H1 (cell line): ENCODE results near the gene TPT1. TPM values are rescaled to one million over a fixed set of nuclear protein-coding genes. Genes with fewer than 3 reads are reported as not detected.
A peak's percentile ranks its signal among the peaks of the same experiment; 100 is the strongest.

Experiments used
- CTCF ChIA-PET: fragments of 300-600 bp; sonication (Branson Sonifier 250); formaldehyde crosslinking; loops from one replicate; lab custom pipeline; 2021; ENCODE audit not compliant: partially characterized antibody; lab: Charles Lee
- POLR2A ChIA-PET: fragments of 300-600 bp; sonication (Branson Sonifier 250); formaldehyde crosslinking; loops from one replicate; lab custom pipeline; 2021; ENCODE audit warnings: inconsistent platforms; ENCODE audit not compliant: partially characterized antibody; lab: Charles Lee
- DNase-seq, 2 experiments: peaks; one replicate each; pipeline versions ENCODE4 v3.0.0 to v3.0.0-alpha.2; 2010 to 2022; ENCODE audit warnings: low spot score in 2 of 2, low read depth in 1 of 2, mixed read lengths in 1 of 2
- FAIRE-seq: peaks from 2 replicates; lab custom pipeline; 2011; peaks lifted over from hg19 to GRCh38; lab: Jason Lieb, UNC
- H2AFZ ChIP-seq: 2 replicates; pipeline ENCODE4 v1.8.1; 2012; ENCODE audit warnings: low read length, inconsistent platforms
- H2AK5ac ChIP-seq: 2 replicates; pipeline ENCODE4 v1.6.1; 2013; ENCODE audit warnings: low read depth, low read length
- H2BK120ac ChIP-seq: replicated peaks from 2 replicates; pipeline ENCODE3; 2013; ENCODE audit warnings: low read depth, low read length, inconsistent platforms
- H2BK12ac ChIP-seq: 2 replicates; pipeline ENCODE4 v1.6.1; 2013; ENCODE audit warnings: low read depth, low read length
- H2BK15ac ChIP-seq: 2 replicates; pipeline ENCODE4 v1.6.1; 2013; ENCODE audit warnings: low read length
- H2BK20ac ChIP-seq: 2 replicates; pipeline ENCODE4 v1.6.1; 2013; ENCODE audit warnings: low read length
- H2BK5ac ChIP-seq: 2 replicates; pipeline ENCODE4 v1.6.1; 2013; ENCODE audit warnings: low read depth, low read length
- H3K14ac ChIP-seq: 2 replicates; pipeline ENCODE4 v1.6.1; 2013; ENCODE audit warnings: inconsistent platforms; ENCODE audit not compliant: insufficient read length
- H3K18ac ChIP-seq: 2 replicates; pipeline ENCODE4 v1.6.1; 2013; ENCODE audit warnings: low read length; ENCODE audit errors: extremely low read depth
- H3K23ac ChIP-seq: 2 replicates; pipeline ENCODE4 v1.6.1; 2013; ENCODE audit warnings: inconsistent platforms; ENCODE audit not compliant: insufficient read length
- H3K23me2 ChIP-seq: 2 replicates; pipeline ENCODE4 v1.6.1; 2013; ENCODE audit warnings: low read depth, low read length
- H3K27ac ChIP-seq: 2 replicates; pipeline ENCODE4 v1.6.1; 2011; ENCODE audit warnings: low read depth, low read length, inconsistent platforms
- H3K27me3 ChIP-seq, 4 experiments: replicated peaks in 1 of 4; 1 replicate in 1 of 4; 2 replicates in 3 of 4; pipeline versions ENCODE4 v1.6.1 to v1.8.1; 2011 to 2013; ENCODE audit warnings: low read length in 3 of 4, mild to moderate bottlenecking in 3 of 4, inconsistent platforms in 2 of 4, mixed read lengths in 2 of 4, moderate library complexity in 1 of 4; ENCODE audit not compliant: control insufficient read depth in 3 of 4, insufficient read depth in 3 of 4; ENCODE audit errors: extremely low read depth in 1 of 4
- H3K36me3 ChIP-seq, 4 experiments: 2 replicates each; pipeline versions ENCODE4 v1.6.1 to v1.8.1; 2011 to 2013; ENCODE audit warnings: mild to moderate bottlenecking in 4 of 4, low read length in 3 of 4, moderate library complexity in 2 of 4, control low read depth in 1 of 4, inconsistent platforms in 1 of 4; ENCODE audit not compliant: insufficient read depth in 4 of 4, control insufficient read depth in 2 of 4
- H3K4ac ChIP-seq: replicated peaks from 2 replicates; pipeline ENCODE3; 2013; ENCODE audit warnings: low read length, low read depth, mixed read lengths, inconsistent platforms; ENCODE audit not compliant: insufficient read length
- H3K4me1 ChIP-seq, 4 experiments: replicated peaks in 1 of 4; 1 replicate in 1 of 4; 2 replicates in 3 of 4; pipeline versions ENCODE4 v1.6.1 to v1.8.1; 2011 to 2013; ENCODE audit warnings: low read length in 3 of 4, inconsistent platforms in 2 of 4, mixed read lengths in 1 of 4; ENCODE audit not compliant: insufficient read depth in 4 of 4, control insufficient read depth in 3 of 4
- H3K4me2 ChIP-seq, 2 experiments: 2 replicates each; pipeline versions ENCODE4 v1.6.1 to v1.8.1; 2011 to 2013; ENCODE audit warnings: low read depth in 2 of 2, low read length in 2 of 2, control low read depth in 1 of 2, inconsistent platforms in 1 of 2, mild to moderate bottlenecking in 1 of 2; ENCODE audit not compliant: insufficient read depth in 1 of 2
- H3K4me3 ChIP-seq, 4 experiments: fragments of 200-600, 300-600 bp in 1 of 4; sonication (generic), shearing (Covaris generic), sonication (Bioruptor Twin) in 1 of 4; 2 replicates each; pipeline versions ENCODE4 v1.5.1 to v1.8.1; 2011 to 2016; ENCODE audit warnings: low read length in 4 of 4, low read depth in 3 of 4, control low read depth in 2 of 4, inconsistent platforms in 2 of 4, mild to moderate bottlenecking in 2 of 4, mixed read lengths in 1 of 4, moderate library complexity in 1 of 4; ENCODE audit not compliant: insufficient read depth in 2 of 4; ENCODE audit errors: extremely low read depth in 1 of 4
- H3K56ac ChIP-seq: replicated peaks from 2 replicates; pipeline ENCODE3; 2013; ENCODE audit warnings: low read depth, mild to moderate bottlenecking, mixed read lengths, low read length, inconsistent platforms; ENCODE audit not compliant: insufficient read length
- H3K79me1 ChIP-seq: 2 replicates; pipeline ENCODE4 v1.6.1; 2013; ENCODE audit warnings: low read depth, low read length, control low read depth
- H3K79me2 ChIP-seq, 2 experiments: 2 replicates each; pipeline versions ENCODE4 v1.6.1 to v1.8.1; 2012 to 2013; ENCODE audit warnings: low read length in 2 of 2, mild to moderate bottlenecking in 2 of 2, inconsistent platforms in 1 of 2; ENCODE audit not compliant: insufficient read depth in 2 of 2, control insufficient read depth in 1 of 2
- H3K9ac ChIP-seq, 4 experiments: replicated peaks in 1 of 4; 1 replicate in 1 of 4; 2 replicates in 3 of 4; pipeline versions ENCODE4 v1.6.1 to v1.8.1; 2011 to 2013; ENCODE audit warnings: low read depth in 3 of 4, low read length in 3 of 4, control low read depth in 2 of 4, mild to moderate bottlenecking in 2 of 4, moderate library complexity in 2 of 4, inconsistent platforms in 1 of 4; ENCODE audit errors: extremely low read depth in 1 of 4
- H3K9me3 ChIP-seq, 2 experiments: 2 replicates each; pipeline versions ENCODE4 v1.6.1 to v1.8.1; 2012 to 2013; ENCODE audit warnings: mild to moderate bottlenecking in 2 of 2, moderate library complexity in 2 of 2, control low read depth in 1 of 2, inconsistent platforms in 1 of 2, low read depth in 1 of 2, low read length in 1 of 2, mixed read lengths in 1 of 2; ENCODE audit not compliant: insufficient read depth in 2 of 2
- H4K20me1 ChIP-seq, 2 experiments: replicated peaks in 1 of 2; 2 replicates each; pipeline versions ENCODE3 to v1.8.1; 2011 to 2013; ENCODE audit warnings: inconsistent platforms in 2 of 2, low read length in 2 of 2, mild to moderate bottlenecking in 1 of 2; ENCODE audit not compliant: insufficient read depth in 2 of 2, control insufficient read depth in 1 of 2
- H4K5ac ChIP-seq: 2 replicates; pipeline ENCODE4 v1.6.1; 2013; ENCODE audit warnings: low read length, low read depth, mixed read lengths, inconsistent platforms; ENCODE audit not compliant: insufficient read length
- H4K8ac ChIP-seq: 2 replicates; pipeline ENCODE4 v1.8.0; 2013; ENCODE audit warnings: mild to moderate bottlenecking, moderate library complexity, low read length, inconsistent platforms; ENCODE audit not compliant: insufficient read depth; ENCODE audit errors: extremely low read depth
- H4K91ac ChIP-seq: replicated peaks from 2 replicates; pipeline ENCODE3; 2013; ENCODE audit warnings: low read length, mixed read lengths, inconsistent platforms; ENCODE audit not compliant: insufficient read length
- EGR1 ChIP-seq: IDR thresholded peaks from 2 replicates; pipeline ENCODE4 v1.6.1; 2011; ENCODE audit warnings: low read depth, low read length, borderline replicate concordance
- GTF2F1 ChIP-seq: IDR thresholded peaks from 2 replicates; pipeline ENCODE4 v1.6.1; 2012; ENCODE audit warnings: low read depth, low read length, improper control_type of control experiment, borderline replicate concordance
- SP1 ChIP-seq: IDR thresholded peaks from 2 replicates; pipeline ENCODE4 v1.6.1; 2011; ENCODE audit warnings: low read depth, low read length
- WGBS, 2 experiments: shearing (Covaris generic) in 1 of 2; methylation state at CpG; one replicate each; pipeline versions ENCODE4 v1.1.6 to v1.1.7; 2013 to 2015; ENCODE audit warnings: low lambda C conversion rate in 2 of 2, mixed read lengths in 2 of 2, inconsistent platforms in 1 of 2, low coverage in 1 of 2, missing lambda C conversion rate in 1 of 2; ENCODE audit not compliant: insufficient replicate concordance in 2 of 2, insufficient coverage in 1 of 2, insufficient read length in 1 of 2; ENCODE audit errors: extremely low coverage in 1 of 2, missing lambda C conversion rate in 1 of 2; 5-methylcytosine and 5-hydroxymethylcytosine counted together
- polyA plus RNA-seq, 7 experiments: library from polyadenylated mRNA; depleted of rRNA in 3 of 7; stranded (reverse) in 5 of 7; unstranded in 2 of 7; fragments of >200 nt in 5 of 7; fragments of 200-250 nt in 2 of 7; gene quantifications; 1 replicate in 5 of 7; 2 replicates in 1 of 7; 4 replicates in 1 of 7; pipeline versions ENCODE4 v1.2.1 to v1.2.3, GENCODE V29; 2011 to 2013; ENCODE audit warnings: missing spikeins in 2 of 7, mixed read lengths in 2 of 7
- total RNA-seq: library from RNA; stranded (reverse); fragmentation: NEBNext Ultra II Directional; extraction: Animal tissue kit (Norgen Biotek cat#: 25700); gene quantifications from 2 replicates; pipeline ENCODE4 v1.2.1, GENCODE V29; 2021
- TF ChIP-seq, protein P1 (sequence below), 3 experiments: IDR thresholded peaks; 1 replicate in 2 of 3; 2 replicates in 1 of 3; pipeline versions ENCODE4 v1.5.1 to v1.6.1; 2011; ENCODE audit warnings: low read length in 3 of 3, mild to moderate bottlenecking in 3 of 3, inconsistent platforms in 2 of 3, low read depth in 1 of 3, moderate library complexity in 1 of 3; ENCODE audit not compliant: insufficient read depth in 1 of 3; ENCODE audit errors: control extremely low read depth in 1 of 3

Gene TPT1
- total and polyA plus RNA-seq, 2 of the 8 experiments (the other 6 are each of a cell fraction or from before 2014, with no cell fraction given), result 2,245 to 2,279 TPM

DNA sequence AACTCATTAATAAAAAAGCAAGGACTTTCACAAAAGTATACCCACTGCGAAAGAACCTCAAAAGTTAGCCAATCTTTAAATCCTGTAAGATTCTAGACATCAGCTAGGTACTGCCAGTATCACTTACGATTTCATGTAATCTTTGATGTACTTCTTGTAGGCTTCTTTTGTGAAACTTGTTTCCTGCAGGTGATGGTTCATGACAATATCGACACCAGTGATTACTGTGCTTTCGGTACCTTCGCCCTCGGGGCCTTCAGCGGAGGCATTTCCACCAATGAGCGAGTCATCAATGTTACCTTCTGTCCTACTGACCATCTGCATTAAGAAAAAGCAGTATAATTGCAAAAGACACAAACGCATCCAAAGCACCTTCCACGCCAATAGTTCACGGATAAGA, 1.1 kb downstream of the TPT1 start:
- H4K5ac ChIP-seq, result no peak overlapping the region
- FAIRE-seq, result no peak
- H2AFZ ChIP-seq, result no peak overlapping the region
- H3K14ac ChIP-seq, result no peak overlapping the region
- H3K56ac ChIP-seq, result no peak overlapping the region
- no peak overlapping the region for H2BK5ac ChIP-seq
- no peak overlapping the region for H4K91ac ChIP-seq
- H3K23me2 ChIP-seq, result peaks cover 10% of the 10 kb centered on the region; the same call in 1 of the 2 replicates
- peak overlapping the region; percentile 94 for H3K27ac ChIP-seq
- peaks cover 12 to 46% of the 10 kb centered on the region in 2 experiments for H3K79me2 ChIP-seq
- WGBS, 2 experiments, result 29% methylated on average over 11 of the region's 11 CpGs; no CpG with 5 or more reads in 1 of the 2 experiments
- no peak overlapping the region for H4K8ac ChIP-seq
- peak overlapping the region; percentile 70 to 79 for H3K4me2 ChIP-seq
- no peaks in the 10 kb centered on the region for H3K9me3 ChIP-seq
- peaks cover 41 to 57% (median 48%) of the 10 kb centered on the region in 4 experiments for H3K36me3 ChIP-seq
- H4K20me1 ChIP-seq, result peaks cover 19 to 22% of the 10 kb centered on the region in 2 experiments
- TF ChIP-seq SP1 (peak; percentile 14; the same call in 1 of the 2 replicates), EGR1 (no peak), GTF2F1 (no peak)
- TF ChIP-seq, protein P1, sequence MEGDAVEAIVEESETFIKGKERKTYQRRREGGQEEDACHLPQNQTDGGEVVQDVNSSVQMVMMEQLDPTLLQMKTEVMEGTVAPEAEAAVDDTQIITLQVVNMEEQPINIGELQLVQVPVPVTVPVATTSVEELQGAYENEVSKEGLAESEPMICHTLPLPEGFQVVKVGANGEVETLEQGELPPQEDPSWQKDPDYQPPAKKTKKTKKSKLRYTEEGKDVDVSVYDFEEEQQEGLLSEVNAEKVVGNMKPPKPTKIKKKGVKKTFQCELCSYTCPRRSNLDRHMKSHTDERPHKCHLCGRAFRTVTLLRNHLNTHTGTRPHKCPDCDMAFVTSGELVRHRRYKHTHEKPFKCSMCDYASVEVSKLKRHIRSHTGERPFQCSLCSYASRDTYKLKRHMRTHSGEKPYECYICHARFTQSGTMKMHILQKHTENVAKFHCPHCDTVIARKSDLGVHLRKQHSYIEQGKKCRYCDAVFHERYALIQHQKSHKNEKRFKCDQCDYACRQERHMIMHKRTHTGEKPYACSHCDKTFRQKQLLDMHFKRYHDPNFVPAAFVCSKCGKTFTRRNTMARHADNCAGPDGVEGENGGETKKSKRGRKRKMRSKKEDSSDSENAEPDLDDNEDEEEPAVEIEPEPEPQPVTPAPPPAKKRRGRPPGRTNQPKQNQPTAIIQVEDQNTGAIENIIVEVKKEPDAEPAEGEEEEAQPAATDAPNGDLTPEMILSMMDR (IDR thresholded peaks at IDR 0.05; ENCODE audit: control extremely low read depth in 1 of 3, insufficient read depth in 1 of 3, low read depth in 1 of 3, low read length in 3 of 3), result no peak
- POLR2A ChIA-PET, result interaction anchor here (0.5 to 16.2 kb wide), 34 partner anchors 9 to 421 kb away, joined by 3 to 319 read pairs (median 5); partner anchors contain the start of gene SLC25A30
- no peak overlapping the region for H2BK12ac ChIP-seq
- no peak for DNase-seq
- peaks cover 0 to 4% (median 2%) of the 10 kb centered on the region in 4 experiments; a peak in 5 of 7 replicates for H3K4me1 ChIP-seq
- H3K4ac ChIP-seq, result no peak overlapping the region
- no peak overlapping the region for H2AK5ac ChIP-seq
- peak overlapping the region; percentile 87 to 91 (median 88) for H3K4me3 ChIP-seq
- H2BK20ac ChIP-seq, result no peak overlapping the region
- H2BK120ac ChIP-seq, result no peak overlapping the region
- H2BK15ac ChIP-seq, result no peak overlapping the region
- H3K23ac ChIP-seq, result no peak overlapping the region
- CTCF ChIA-PET, result interaction anchor here (2.0 to 2.6 kb wide), 2 partner anchors 10 to 31 kb away, joined by 6 to 13 read pairs; no protein-coding TSS in a partner anchor
- H3K18ac ChIP-seq, result no peak overlapping the region
- peak overlapping the region; percentile 91 to 99 (median 97) for H3K9ac ChIP-seq
- H3K27me3 ChIP-seq, result no peaks in the 10 kb centered on the region
- H3K79me1 ChIP-seq, result 0 out of 2 replicates have a peak, but pooled peaks cover 7% of the 10 kb centered on the region
